HG03108 (cell line): Measurements from ENCODE around the gene SUGCT.

Experiments used
- ATAC-seq: cut with Tn5 transposase; IDR thresholded peaks from one replicate; pipeline ENCODE4 v1.9.1; 2021; ENCODE audit warnings: moderate library complexity; ENCODE audit not compliant: unreplicated experiment

The SUGCT gene

GRCh38 chr7:40799493-40800403, 664.9 kb downstream of the SUGCT start:
- ATAC-seq: no peak

DNA sequence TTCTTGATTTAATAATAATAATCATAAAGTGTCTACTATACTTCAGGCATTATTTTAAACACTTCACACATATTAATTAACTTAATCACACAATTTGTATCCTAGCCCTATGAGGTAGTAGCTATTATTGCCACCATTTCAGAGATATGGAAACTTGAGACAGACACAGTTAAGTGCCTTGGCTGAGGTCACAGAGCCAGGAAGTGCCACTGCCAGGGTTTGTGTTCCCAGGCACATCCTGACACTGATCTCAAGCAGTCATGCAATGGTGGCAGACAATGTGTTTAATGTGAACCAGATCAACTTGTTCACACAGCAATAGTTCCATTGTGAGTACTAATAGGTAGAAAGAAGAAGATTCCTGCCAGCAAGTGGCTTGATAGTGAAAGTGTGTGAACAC, 666.0 kb downstream of the SUGCT start:
- ATAC-seq: no peak

GRCh38 chr7:40802497-40802896, 667.7 kb downstream of the SUGCT start:
- no peak for ATAC-seq

DNA sequence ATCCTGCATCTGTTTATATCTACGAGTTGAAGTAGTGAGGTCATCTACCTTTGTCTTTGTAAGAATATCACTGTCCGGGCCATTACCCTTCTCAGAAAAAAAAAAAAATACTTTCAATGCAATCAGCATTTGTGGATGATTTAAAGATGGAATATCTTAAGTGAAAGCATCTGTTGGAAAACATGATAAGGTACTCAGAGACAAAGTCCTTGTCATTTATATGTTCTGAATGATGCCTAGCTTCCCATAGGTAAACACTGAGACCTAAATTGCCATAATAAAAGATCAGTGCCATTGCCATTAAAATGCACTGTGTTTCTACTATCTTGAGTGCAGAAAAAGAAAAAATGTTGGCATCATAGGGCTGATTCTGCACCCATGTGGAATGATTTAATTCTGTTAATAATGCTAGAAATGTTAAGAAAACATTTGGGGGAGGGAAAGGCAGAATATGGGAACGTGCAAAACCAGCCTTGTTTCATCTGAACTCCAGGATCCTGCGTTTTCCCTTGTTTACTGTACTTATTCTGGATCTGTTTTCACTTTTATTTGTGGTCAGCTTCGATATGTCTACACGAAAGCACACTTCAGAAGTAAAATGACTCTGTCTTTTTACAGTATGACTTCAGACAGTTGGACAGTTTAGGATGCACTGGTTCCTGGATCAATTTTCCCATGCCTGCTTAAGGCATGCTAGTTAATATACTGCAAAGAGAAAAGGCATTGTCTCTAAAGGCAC, 669.8 kb downstream of the SUGCT start:
- ATAC-seq: no peak

GRCh38 chr7:40805361-40805760, 670.6 kb downstream of the SUGCT start:
- no peak for ATAC-seq

GRCh38 chr7:40808378-40808942, 673.7 kb downstream of the SUGCT start:
- no peak for ATAC-seq

GRCh38 chr7:40810274-40810673, 675.5 kb downstream of the SUGCT start:
- no peak for ATAC-seq

DNA sequence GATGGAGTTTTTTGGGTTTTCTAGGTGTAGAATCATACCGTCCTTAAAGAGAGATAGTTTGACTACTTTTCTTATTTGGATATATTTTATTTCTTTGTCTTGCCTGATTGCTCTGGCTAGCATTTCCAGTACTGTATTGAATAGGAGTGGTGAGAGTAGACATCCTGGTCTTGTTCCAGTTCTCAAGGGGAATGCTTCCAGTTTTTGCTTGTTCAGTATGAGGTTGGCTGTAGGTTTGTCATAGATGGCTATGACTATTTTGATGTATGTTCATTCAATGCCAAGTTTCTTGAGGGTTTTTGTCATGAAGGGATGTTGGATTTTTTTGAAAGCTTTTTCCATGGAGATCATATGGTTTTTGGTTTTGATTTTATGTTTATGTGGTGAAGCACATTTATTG, 676.9 kb downstream of the SUGCT start:
- no peak for ATAC-seq

DNA sequence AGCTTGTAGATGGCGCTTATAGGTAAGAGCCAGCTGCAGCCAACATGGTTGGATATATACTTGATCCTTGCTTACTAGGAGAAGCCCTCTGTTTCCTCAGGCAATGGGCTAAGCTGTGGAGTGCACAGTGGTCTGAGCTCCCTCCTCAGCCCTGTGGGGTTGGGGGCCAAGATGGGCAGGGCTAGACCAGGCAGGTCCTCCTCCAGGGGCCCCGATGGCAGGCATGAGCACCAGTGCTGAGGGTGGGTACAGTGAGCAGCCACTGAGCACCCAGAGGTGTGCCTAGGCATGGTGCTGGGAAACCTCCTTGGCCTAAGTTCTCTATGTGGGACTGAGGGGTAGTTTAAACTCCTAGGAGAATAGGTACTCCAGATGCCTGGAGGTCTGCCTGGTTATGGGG, 680.2 kb downstream of the SUGCT start:
- ATAC-seq: no peak

- no peak for ATAC-seq
Measured at GRCh38 chr7:40815512-40815911, 680.7 kb downstream of the SUGCT start.

DNA sequence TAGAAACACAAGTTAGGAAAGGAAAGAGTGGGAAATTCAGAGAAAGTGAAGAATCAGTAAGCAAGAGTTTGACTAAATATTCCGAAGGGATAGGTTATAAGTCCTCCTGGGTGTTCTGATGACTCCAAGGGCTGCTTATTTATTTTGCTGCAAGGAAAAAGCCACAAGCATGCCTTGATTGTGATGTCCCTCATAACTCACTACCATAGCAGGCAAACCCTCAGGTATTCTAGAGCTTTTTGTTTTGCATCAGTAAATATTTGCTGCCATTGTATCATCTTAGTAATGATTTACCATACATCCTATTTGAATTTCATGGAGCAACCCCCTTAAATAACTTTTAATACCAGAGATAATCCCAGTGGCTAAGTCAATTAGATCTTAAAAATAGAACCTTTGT, 688.1 kb downstream of the SUGCT start:
- no peak for ATAC-seq

DNA sequence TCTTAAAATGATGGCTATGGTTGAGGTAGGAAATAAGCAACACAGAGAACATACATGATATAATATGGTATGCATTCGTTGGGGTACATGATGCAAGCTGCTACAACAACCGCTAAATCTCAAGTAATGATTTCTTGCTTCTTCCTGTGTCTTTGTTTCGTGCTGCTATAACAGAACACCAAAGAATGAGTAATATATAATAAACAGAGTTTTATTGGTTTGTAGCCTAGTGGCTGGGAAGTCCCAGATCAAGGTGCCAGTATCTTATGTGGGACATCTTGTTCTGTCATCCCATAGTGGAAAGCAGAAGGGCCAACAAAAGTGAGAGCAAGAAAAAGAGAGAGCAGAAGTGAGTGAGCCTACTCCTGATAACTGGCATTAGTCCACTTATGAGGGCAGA, 689.7 kb downstream of the SUGCT start:
- ATAC-seq: no peak

DNA sequence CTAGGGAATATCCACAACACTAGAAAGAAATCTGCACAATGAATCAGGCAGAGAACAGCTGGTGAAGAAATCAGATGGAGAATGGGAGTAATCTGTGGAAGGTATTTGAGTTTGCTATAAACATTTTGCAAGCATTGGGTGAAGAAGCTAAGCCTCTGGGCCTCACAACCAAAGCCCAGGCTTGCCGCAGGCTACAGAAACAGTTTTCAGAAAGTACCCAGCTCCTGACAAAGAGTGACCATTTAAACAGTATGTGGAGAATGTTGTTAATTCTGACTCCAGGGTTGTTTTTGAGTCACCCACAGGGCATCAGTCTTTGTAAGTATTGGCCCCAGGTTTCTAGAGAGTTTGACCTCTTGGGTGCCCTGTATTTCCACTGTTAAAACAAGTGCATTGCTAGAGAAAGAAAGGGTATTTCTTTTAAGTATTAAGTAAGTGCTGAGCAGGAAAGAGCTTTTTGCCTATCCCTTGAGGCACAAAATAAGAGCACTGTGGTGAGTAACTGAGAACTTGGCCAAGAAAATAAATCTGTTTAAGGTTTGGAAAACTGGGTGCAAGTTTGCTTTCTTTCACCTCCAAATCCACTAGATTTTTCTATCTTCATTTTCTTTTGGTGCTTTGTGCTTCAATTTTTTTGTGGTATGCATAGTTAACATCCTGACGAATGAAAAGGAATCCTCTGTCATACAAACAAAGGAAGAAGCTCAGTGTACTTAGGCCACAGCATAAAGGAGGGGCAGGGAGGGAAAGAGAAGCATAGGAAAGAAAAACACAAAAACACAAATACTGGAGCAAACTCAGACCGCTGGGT, 691.8 kb downstream of the SUGCT start:
- no peak for ATAC-seq

- ATAC-seq: no peak
Measured at GRCh38 chr7:40827222-40828085, 692.6 kb downstream of the SUGCT start.

DNA sequence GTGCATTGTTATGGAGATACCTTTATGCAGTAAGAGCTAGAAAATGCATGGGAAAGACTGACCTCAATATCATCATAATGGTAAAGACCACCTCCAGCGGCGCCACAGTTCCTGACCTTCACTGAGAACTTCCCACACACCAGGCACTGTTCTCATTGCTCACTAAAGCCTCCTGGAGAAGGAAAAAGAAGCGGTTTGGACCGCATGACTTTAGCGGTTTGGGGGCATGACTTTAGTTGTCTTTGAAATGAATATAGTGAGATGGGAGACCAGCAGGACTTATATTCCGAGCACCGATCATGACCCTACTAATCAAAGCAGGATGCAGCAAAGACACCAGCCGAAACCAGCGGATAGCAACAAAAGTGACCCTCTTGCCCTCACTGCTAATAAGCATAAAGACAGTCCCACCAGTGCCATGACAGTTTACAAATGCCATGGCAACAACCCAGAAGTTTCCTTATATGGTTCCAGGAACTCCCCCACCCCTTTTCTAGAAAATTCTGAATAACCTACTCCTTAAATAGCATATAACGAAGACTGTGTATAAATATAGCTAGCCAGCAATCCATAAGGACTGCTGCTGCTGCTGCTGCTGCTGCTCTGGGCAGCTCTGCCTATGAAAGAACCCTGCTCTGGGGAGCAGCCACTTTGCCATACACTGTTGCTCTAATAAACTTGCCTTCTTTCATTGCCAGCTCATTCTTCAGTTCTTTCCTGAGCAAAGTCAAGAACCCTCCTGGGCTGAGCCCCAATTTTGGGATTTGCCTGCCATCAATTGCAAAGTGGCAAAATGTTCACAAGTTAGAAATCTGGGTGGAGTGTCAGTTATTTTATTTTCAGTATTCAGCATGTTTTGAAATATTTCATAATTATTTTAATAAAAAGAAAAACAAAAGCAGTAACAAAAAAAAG, 694.1 kb downstream of the SUGCT start:
- no peak for ATAC-seq

- ATAC-seq: no peak
Measured at GRCh38 chr7:40833191-40833887, 698.5 kb downstream of the SUGCT start.

- no peak for ATAC-seq
Measured at GRCh38 chr7:40833888-40834234, 699.1 kb downstream of the SUGCT start.

DNA sequence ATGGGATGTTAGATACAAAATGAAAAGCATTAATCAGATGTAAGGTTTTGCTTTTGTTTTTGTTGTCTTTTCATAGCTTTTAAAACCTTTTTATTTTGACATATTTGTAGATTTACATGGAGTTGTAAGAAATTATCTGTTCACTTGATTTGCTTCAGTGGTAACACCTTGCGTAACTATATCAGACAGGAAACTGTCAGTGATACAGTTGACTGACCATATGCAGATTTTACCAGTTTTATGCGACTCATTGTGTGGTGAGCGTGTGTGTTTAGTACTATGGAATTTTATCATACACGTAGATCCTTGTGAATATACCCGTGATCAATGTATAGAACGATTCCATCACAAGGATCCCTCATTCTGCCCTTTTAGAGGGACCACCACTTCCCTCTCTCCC, 701.4 kb downstream of the SUGCT start:
- ATAC-seq: no peak

DNA sequence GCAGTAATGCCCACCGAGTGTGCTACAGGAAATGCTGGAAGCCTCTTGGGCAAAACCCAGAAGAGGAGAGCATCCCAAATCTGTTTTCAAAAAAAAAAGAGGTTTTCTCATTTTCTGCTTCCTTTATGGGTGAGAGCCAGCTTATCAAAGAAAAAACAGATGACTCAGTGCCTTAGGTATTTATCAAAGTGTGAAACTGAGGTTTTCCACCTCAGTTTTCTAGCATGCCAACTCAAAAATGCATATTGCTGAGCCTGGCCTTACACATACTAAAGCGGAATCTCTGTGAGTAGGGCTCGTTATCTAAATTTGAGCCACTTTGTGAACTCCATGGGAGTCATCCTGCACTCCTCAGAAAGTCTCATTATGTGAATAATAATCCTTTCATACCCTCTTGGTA, 705.1 kb downstream of the SUGCT start:
- no peak for ATAC-seq
